WTC11 (cell line): ENCODE results near the gene BMS1. TPM values are rescaled to one million over a fixed set of nuclear protein-coding genes. Genes with fewer than 3 reads are reported as not detected.
"Not testable (repeated sequence)": the region's sequence is repeated elsewhere in the genome, so short reads cannot be mapped to it uniquely, and the experiment has no call there.

ENCODE experiments used
- ATAC-seq: fragments of 200-7000 bp; cut with Tn5 transposase; 2 replicates; pipeline ENCODE4 v1.10.0; 2021; ENCODE audit warnings: mild to moderate bottlenecking, moderate library complexity
- CTCF ChIA-PET: fragments of 300-600 bp; sonication (Branson Sonifier 250); formaldehyde crosslinking; loops from one replicate; lab custom pipeline; 2021; ENCODE audit warnings: antibody characterized with exemption; lab: Charles Lee
- POLR2A ChIA-PET: fragments of 350-600 bp; sonication (Branson Sonifier 250); formaldehyde crosslinking; loops from one replicate; lab custom pipeline; 2021; ENCODE audit warnings: antibody characterized with exemption; lab: Charles Lee
- DNase-seq: peaks from one replicate; pipeline ENCODE4 v3.0.0; 2021; ENCODE audit warnings: low spot score
- H3K27ac Mint-ChIP-seq: 2 replicates; pipeline ENCODE4 v1.8.0; 2021; ENCODE audit warnings: mixed read lengths
- H3K27me3 Mint-ChIP-seq: 2 replicates; pipeline ENCODE4 v1.8.0; 2021; ENCODE audit warnings: low read depth, mild to moderate bottlenecking, moderate library complexity, mixed read lengths
- H3K36me3 Mint-ChIP-seq: 2 replicates; pipeline ENCODE4 v1.8.0; 2021; ENCODE audit warnings: mixed read lengths
- H3K4me1 Mint-ChIP-seq: 2 replicates; pipeline ENCODE4 v1.8.0; 2022; ENCODE audit warnings: mixed read lengths
- H3K4me3 Mint-ChIP-seq: 2 replicates; pipeline ENCODE4 v1.8.0; 2021; ENCODE audit warnings: mild to moderate bottlenecking, moderate library complexity, mixed read lengths
- H3K9me3 Mint-ChIP-seq: 2 replicates; pipeline ENCODE4 v1.8.0; 2021; ENCODE audit warnings: mixed read lengths
- ELF4 ChIP-seq: sonication (generic); formaldehyde crosslinking; IDR thresholded peaks from 2 replicates; pipeline ENCODE4 v1.8.1; 2022; ENCODE audit warnings: low read depth, mild to moderate bottlenecking, moderate library complexity, missing genetic modification reagents
- EMX1 ChIP-seq: fragments of 250-450 bp; sonication (Bioruptor Pico); IDR thresholded peaks from 2 replicates; pipeline ENCODE4 v1.8.0; 2021; ENCODE audit warnings: mild to moderate bottlenecking
- ESRRA ChIP-seq: sonication (generic); formaldehyde crosslinking; IDR thresholded peaks from 2 replicates; pipeline ENCODE4 v1.8.1; 2022; ENCODE audit warnings: mild to moderate bottlenecking, missing genetic modification reagents, borderline replicate concordance
- GTF2I ChIP-seq: fragments of 250-450 bp; sonication (Bioruptor Pico); conservative IDR thresholded peaks from 2 replicates; pipeline ENCODE4 v1.4.0; 2021; ENCODE audit warnings: mild to moderate bottlenecking
- MYBL2 ChIP-seq: sonication (generic); formaldehyde crosslinking; IDR thresholded peaks from 2 replicates; pipeline ENCODE4 v1.8.1; 2023; ENCODE audit warnings: mild to moderate bottlenecking, moderate library complexity, missing genetic modification reagents
- NFYB ChIP-seq: sonication (generic); formaldehyde crosslinking; conservative IDR thresholded peaks from 2 replicates; pipeline ENCODE4 v1.8.0; 2022; ENCODE audit warnings: low read depth, missing genetic modification reagents
- NR1H2 ChIP-seq: sonication (generic); formaldehyde crosslinking; IDR thresholded peaks from 2 replicates; pipeline ENCODE4 v1.9.0; 2021; ENCODE audit warnings: mild to moderate bottlenecking, moderate library complexity, missing genetic modification reagents
- ZMAT4 ChIP-seq: fragments of 250-450 bp; sonication (Bioruptor Pico); IDR thresholded peaks from 2 replicates; pipeline ENCODE4 v1.9.0; 2021; ENCODE audit warnings: mild to moderate bottlenecking
- ZNF219 ChIP-seq: sonication (generic); formaldehyde crosslinking; IDR thresholded peaks from 2 replicates; pipeline ENCODE4 v1.8.0; 2023; ENCODE audit warnings: missing genetic modification reagents, mild to moderate bottlenecking, borderline replicate concordance
- ZNF532 ChIP-seq: fragments of 250-450 bp; sonication (Bioruptor Pico); IDR thresholded peaks from 2 replicates; pipeline ENCODE4 v1.9.0; 2021; ENCODE audit warnings: mild to moderate bottlenecking, borderline replicate concordance
- total RNA-seq: library from RNA; stranded (reverse); gene quantifications from 3 replicates; pipeline ENCODE4 v1.2.3, GENCODE V29; 2021
- TF ChIP-seq, protein P1 (sequence below): fragments of 250-450 bp; sonication (Bioruptor Pico); IDR thresholded peaks from 2 replicates; pipeline ENCODE4 v1.9.0; 2021; ENCODE audit warnings: moderate library complexity, mild to moderate bottlenecking, inconsistent platforms, borderline replicate concordance

Gene BMS1
- total RNA-seq, 1 experiment from 2014 or later, result 37.7 TPM

GRCh38 chr10:42850931-42851330 is 68.3 kb downstream of the BMS1 start:
- no peaks in the 10 kb centered on the region; the same call in 1 of the 2 replicates for H3K27me3 Mint-ChIP-seq
- no peak for ATAC-seq
- CTCF ChIA-PET, result interaction anchor here (1.0 kb wide), 1 partner anchor 228 kb away, joined by 4 read pairs; no protein-coding TSS in a partner anchor
- POLR2A ChIA-PET, result no interaction called here
- H3K9me3 Mint-ChIP-seq, result peaks cover 27% of the 10 kb centered on the region
- no peak for DNase-seq
- no peak overlapping the region for H3K27ac Mint-ChIP-seq
- TF ChIP-seq ZNF219 (CRISPR knock-in tag) (no peak), ESRRA (CRISPR knock-in tag) (no peak), MYBL2 (CRISPR knock-in tag) (no peak), EMX1 (CRISPR knock-in tag) (no peak), ZMAT4 (CRISPR knock-in tag) (no peak), ZNF532 (CRISPR knock-in tag) (no peak), GTF2I (CRISPR knock-in tag) (no peak), ELF4 (CRISPR knock-in tag) (no peak)
- TF ChIP-seq, protein P1, sequence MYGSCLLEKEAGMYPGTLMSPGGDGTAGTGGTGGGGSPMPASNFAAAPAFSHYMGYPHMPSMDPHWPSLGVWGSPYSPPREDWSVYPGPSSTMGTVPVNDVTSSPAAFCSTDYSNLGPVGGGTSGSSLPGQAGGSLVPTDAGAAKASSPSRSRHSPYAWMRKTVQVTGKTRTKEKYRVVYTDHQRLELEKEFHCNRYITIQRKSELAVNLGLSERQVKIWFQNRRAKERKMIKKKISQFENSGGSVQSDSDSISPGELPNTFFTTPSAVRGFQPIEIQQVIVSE (CRISPR knock-in tag), result no peak
- H3K36me3 Mint-ChIP-seq, result no peaks in the 10 kb centered on the region
- no peaks in the 10 kb centered on the region for H3K4me1 Mint-ChIP-seq
- no peak overlapping the region for H3K4me3 Mint-ChIP-seq

DNA sequence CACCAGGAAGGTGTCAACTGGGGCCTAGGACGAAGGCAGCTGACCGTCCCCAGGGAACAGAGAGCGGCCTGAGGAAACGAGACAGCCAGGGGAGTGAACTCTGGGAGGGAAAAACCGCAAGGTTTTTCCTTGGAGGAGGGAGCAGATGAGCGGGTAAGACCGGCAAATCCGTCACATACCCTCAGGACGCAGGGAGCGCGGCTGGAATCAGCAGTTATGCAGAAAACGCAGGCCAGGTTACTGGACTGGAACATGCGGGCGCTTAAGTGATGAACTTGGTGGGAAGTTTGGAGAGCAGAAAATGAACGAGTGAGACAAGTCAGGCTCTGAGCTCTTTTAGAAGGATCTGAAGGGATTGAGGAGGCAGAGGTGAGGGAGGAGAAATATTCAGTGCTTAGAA is 76.7 kb downstream of the BMS1 start:
- no peak for DNase-seq

GRCh38 chr10:42860016-42860415 is 77.4 kb downstream of the BMS1 start:
- H3K27ac Mint-ChIP-seq, H3K9me3 Mint-ChIP-seq, H3K36me3 Mint-ChIP-seq, POLR2A ChIA-PET, H3K4me3 Mint-ChIP-seq, ATAC-seq, DNase-seq: not testable (repeated sequence)
- H3K27me3 Mint-ChIP-seq, result peaks cover 12% of the 10 kb centered on the region
- CTCF ChIA-PET, result interaction anchor here (1.2 to 1.5 kb wide), 2 partner anchors 15 to 219 kb away, joined by 3 read pairs; no protein-coding TSS in a partner anchor
- H3K4me1 Mint-ChIP-seq, result peaks cover 17% of the 10 kb centered on the region

More for the DNA sequence above, 76.7 kb downstream of the BMS1 start:
- CTCF ChIA-PET, result interaction anchor here (1.2 to 1.5 kb wide), 2 partner anchors 15 to 219 kb away, joined by 3 read pairs; no protein-coding TSS in a partner anchor
- no peak overlapping the region for H3K27ac Mint-ChIP-seq
- TF ChIP-seq NR1H2 (CRISPR knock-in tag), result no peak
- TF ChIP-seq, protein P1 (CRISPR knock-in tag), result no peak
- TF ChIP-seq NFYB (CRISPR knock-in tag), result no peak
- no peak overlapping the region for H3K4me3 Mint-ChIP-seq
- H3K36me3 Mint-ChIP-seq, result no peaks in the 10 kb centered on the region
- peaks cover 14% of the 10 kb centered on the region for H3K4me1 Mint-ChIP-seq
- POLR2A ChIA-PET, result no interaction called here
- no peaks in the 10 kb centered on the region for H3K9me3 Mint-ChIP-seq
- ATAC-seq, result no peak
- H3K27me3 Mint-ChIP-seq, result peaks cover 4% of the 10 kb centered on the region; the same call in 1 of the 2 replicates

DNA sequence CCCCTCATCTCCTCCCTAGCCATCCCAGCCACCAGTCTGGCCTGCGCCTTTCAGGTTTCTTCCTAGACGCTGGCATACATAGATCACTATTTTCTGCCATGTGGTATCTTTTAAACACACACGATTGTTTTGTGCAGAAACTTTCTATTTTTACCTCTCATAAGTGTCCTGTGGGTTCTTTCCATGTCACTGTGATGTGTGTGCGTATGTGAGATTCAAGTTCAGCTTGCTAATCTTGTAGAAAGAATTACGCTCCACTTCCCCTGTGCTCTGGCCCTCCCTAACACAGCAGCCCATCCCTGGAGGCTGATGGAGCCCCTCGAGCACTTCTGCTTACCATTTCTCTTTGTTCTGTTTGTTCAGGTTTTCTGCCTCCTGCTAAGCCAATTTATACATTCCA is 80.2 kb downstream of the BMS1 start:
- Mint-ChIP-seq H3K27me3 (peaks cover 24% of the 10 kb centered on the region), H3K4me1 (peaks cover 27% of the 10 kb centered on the region)
- H3K9me3 Mint-ChIP-seq, POLR2A ChIA-PET, H3K27ac Mint-ChIP-seq, CTCF ChIA-PET, H3K4me3 Mint-ChIP-seq, DNase-seq, ATAC-seq, H3K36me3 Mint-ChIP-seq: not testable (repeated sequence)
